Activated CD8-positive, alpha-beta T cell treated with anti-CD3 and anti-CD28 coated beads, Interleukin-2, amount 10 ng/mL, durations not matched to agents 7 days and 5 days (primary cell): ENCODE results near the gene LCN9. TPM values are rescaled to one million over a fixed set of nuclear protein-coding genes. Genes with fewer than 3 reads are reported as not detected.

Source experiments
- ATAC-seq: fragments of 150-1000 bp; cut with Tn5 transposase; one replicate; pipeline ENCODE4 v1.10.0; 2021; ENCODE audit warnings: moderate library complexity
- CTCF ChIA-PET: fragments of 350-600 bp; sonication (Branson Sonifier 250); formaldehyde crosslinking; loops from one replicate; lab custom pipeline; 2021; ENCODE audit warnings: antibody characterized with exemption; lab: Charles Lee
- POLR2A ChIA-PET: fragments of 350-600 bp; sonication (Branson Sonifier 250); formaldehyde crosslinking; loops from one replicate; lab custom pipeline; 2021; ENCODE audit warnings: antibody characterized with exemption; lab: Charles Lee
- DNase-seq: peaks from one replicate; pipeline ENCODE4 v3.0.0-alpha.2; 2020
- H3K27ac Mint-ChIP-seq: one replicate; pipeline ENCODE4 v1.8.0; 2021; ENCODE audit warnings: mild to moderate bottlenecking, mixed read lengths
- H3K27me3 Mint-ChIP-seq: one replicate; pipeline ENCODE4 v1.8.0; 2021; ENCODE audit warnings: low read depth, mixed read lengths
- H3K36me3 Mint-ChIP-seq: one replicate; pipeline ENCODE4 v1.8.0; 2021; ENCODE audit warnings: low read depth, mixed read lengths
- H3K4me1 Mint-ChIP-seq: one replicate; pipeline ENCODE4 v1.8.0; 2021; ENCODE audit warnings: low read depth, mixed read lengths
- H3K4me3 Mint-ChIP-seq: one replicate; pipeline ENCODE4 v1.8.0; 2021; ENCODE audit warnings: mild to moderate bottlenecking, mixed read lengths
- H3K9me3 Mint-ChIP-seq: one replicate; pipeline ENCODE4 v1.8.0; 2022; ENCODE audit warnings: mixed read lengths; ENCODE audit not compliant: insufficient read depth
- total RNA-seq, 2 experiments: library from RNA; stranded (reverse); gene quantifications; one replicate each; pipeline ENCODE4 v1.2.3, GENCODE V29; 2021

LCN9 gene
- total RNA-seq, 2 experiments from 2014 or later = not detected

DNA sequence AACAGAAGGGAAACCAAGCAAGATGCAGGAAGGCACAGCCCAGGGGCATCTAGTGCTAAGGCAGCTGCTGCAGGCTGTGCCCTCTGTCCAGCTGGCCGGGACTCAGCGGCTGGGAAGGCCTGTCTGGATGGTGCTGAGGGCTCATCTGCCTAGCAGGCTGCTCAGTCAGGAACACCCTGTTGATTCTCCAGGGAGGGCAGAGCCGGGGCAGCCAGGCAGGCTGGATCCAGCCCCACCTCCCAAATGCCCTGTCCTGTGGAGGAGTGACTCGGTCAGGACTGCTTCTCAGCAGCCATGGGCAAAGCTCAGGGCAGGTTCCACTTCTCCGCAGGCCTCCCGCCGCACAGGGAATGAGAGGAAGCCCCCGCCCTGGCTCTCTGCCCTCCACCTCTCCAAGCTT is 7.8 kb upstream of the LCN9 start:
- Mint-ChIP-seq H3K4me1 (no peaks in the 10 kb centered on the region), H3K27ac (no peak overlapping the region), H3K9me3 (no peaks in the 10 kb centered on the region), H3K36me3 (no peaks in the 10 kb centered on the region), H3K27me3 (no peaks in the 10 kb centered on the region), H3K4me3 (no peak overlapping the region)
- DNase-seq (no peak), ATAC-seq (no peak)
- POLR2A ChIA-PET = no interaction called here
- CTCF ChIA-PET = no interaction called here

DNA sequence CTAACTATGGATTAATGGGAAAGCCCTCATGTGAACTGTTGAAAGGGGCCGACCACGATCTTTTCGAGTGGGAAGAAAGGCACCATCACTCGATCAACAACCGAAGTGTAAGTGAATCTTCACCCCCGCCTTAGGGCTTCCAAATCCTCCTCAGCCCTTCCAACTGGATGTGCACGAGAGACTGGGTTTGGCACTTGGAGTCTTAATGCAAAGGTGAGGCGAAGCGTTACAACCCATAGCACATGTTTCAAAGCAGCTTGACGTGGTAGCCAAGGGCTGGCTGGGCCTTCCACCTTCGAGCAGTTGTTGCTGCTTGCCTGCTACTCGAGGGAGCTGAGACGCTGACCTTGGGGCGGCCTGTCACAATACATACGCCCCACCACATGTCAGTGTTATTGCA is 5.7 kb upstream of the LCN9 start:
- no peak for DNase-seq
- CTCF ChIA-PET = no interaction called here
- Mint-ChIP-seq H3K9me3 (no peaks in the 10 kb centered on the region), H3K4me3 (no peak overlapping the region), H3K36me3 (no peaks in the 10 kb centered on the region), H3K27me3 (no peaks in the 10 kb centered on the region), H3K27ac (no peak overlapping the region), H3K4me1 (no peaks in the 10 kb centered on the region)
- POLR2A ChIA-PET = no interaction called here
- ATAC-seq = no peak

DNA sequence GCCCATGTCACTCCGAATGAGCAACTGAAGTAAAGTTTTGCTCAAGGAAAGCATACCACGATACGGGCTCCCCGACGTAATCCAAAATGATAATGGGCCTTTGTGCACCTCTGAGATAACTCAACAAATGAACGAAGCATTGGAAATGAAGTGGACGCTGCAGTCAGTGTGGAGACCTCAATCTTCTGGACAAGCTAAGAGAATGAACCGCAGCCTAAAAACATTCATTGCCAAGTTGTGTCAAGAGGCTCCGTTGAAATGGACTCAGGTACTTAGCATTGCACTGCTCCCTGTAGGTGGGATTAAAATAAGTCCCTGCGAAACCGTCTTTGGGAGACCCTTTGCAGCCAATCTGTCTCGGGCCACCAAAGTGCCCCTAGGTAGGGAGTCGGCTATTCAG is 3.9 kb upstream of the LCN9 start:
- no peak for ATAC-seq
- Mint-ChIP-seq H3K4me3 (no peak overlapping the region), H3K4me1 (no peaks in the 10 kb centered on the region), H3K36me3 (no peaks in the 10 kb centered on the region), H3K27ac (no peak overlapping the region), H3K27me3 (no peaks in the 10 kb centered on the region), H3K9me3 (no peaks in the 10 kb centered on the region)
- DNase-seq = no peak
- ChIA-PET POLR2A (no interaction called here), CTCF (no interaction called here)

DNA sequence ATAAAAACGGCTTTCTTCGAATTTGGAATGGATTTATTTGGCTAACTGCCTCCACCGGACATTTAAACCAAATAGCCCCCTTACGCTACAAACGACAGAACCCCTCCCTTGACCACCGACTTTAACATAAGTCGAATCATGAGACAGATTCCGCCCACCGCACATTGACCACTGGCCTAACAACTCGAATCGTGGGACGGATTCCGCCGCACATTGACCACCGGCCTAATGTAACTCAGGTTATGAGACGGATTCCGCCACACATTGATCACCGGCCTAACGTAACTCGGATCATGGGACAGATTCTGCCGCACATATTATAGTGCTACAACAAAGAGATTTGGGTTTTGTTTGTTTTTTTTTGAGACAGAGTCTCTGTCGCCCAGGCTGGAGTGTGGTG is 2.7 kb upstream of the LCN9 start:
- Mint-ChIP-seq H3K9me3 (no peaks in the 10 kb centered on the region), H3K27ac (no peak overlapping the region), H3K27me3 (no peaks in the 10 kb centered on the region), H3K4me3 (no peak overlapping the region), H3K36me3 (no peaks in the 10 kb centered on the region), H3K4me1 (no peaks in the 10 kb centered on the region)
- ChIA-PET POLR2A (no interaction called here), CTCF (no interaction called here)
- DNase-seq (no peak), ATAC-seq (no peak)

DNA sequence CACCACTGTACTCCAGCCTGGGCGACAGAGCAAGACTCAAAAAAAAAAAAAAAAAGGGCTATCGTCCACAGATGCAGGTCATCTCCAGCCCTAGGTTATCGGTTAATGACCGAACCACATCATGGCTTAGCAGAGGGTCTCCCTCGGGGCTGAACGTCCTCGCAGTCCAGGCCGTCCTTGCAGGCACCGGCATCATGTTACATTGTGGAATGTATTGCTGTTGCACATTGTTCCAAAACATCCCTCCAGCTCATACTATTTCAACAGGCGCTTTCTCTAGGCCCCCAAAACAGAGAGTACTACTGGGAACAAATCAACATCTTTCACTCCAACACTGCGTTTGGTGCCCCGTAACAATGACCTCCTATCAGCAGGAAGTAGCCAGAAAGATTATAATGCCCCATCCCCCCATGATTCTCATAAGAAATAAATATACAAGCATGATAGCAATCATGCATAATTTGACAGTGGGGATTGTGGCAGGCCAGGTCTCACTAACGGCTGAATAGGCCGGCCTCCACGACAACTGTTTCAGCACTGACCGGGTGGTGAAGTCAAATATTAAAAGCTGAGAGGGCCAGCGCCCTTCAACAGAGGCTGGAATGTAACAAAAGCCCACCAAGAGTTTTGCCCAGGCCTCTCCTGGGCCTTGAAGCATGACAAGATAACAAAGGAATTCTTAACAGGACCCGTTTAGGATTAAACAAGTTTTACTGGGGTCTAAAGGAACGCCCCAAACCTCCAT is 1.1 kb upstream of the LCN9 start:
- ChIA-PET POLR2A (no interaction called here), CTCF (no interaction called here)
- H3K9me3 Mint-ChIP-seq = no peaks in the 10 kb centered on the region
- no peaks in the 10 kb centered on the region for H3K36me3 Mint-ChIP-seq
- no peak overlapping the region for H3K4me3 Mint-ChIP-seq
- H3K4me1 Mint-ChIP-seq = no peaks in the 10 kb centered on the region
- no peak overlapping the region for H3K27ac Mint-ChIP-seq
- ATAC-seq = no peak
- no peak for DNase-seq
- no peaks in the 10 kb centered on the region for H3K27me3 Mint-ChIP-seq

DNA sequence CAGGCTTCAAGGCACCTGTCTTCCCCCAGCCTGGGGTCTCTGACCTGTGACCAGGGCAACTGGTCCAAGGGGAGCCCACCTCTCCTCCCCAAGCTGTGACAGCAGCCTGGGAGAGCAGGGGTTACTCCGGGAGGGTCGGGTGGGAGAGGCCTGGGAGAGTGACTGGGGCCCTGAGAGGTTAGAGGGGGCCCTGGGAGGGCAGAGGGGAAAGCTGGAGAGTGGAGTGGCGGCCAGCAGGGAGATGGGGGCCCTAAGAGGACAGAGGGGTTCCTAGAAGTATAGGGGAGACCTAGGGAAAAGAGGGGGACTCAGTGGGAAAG is 302 bp downstream of the LCN9 start:
- Mint-ChIP-seq H3K4me3 (no peak overlapping the region), H3K36me3 (no peaks in the 10 kb centered on the region), H3K27me3 (no peaks in the 10 kb centered on the region), H3K27ac (no peak overlapping the region), H3K4me1 (no peaks in the 10 kb centered on the region), H3K9me3 (no peaks in the 10 kb centered on the region)
- POLR2A ChIA-PET = no interaction called here
- DNase-seq = no peak
- ATAC-seq = no peak
- CTCF ChIA-PET = no interaction called here

DNA sequence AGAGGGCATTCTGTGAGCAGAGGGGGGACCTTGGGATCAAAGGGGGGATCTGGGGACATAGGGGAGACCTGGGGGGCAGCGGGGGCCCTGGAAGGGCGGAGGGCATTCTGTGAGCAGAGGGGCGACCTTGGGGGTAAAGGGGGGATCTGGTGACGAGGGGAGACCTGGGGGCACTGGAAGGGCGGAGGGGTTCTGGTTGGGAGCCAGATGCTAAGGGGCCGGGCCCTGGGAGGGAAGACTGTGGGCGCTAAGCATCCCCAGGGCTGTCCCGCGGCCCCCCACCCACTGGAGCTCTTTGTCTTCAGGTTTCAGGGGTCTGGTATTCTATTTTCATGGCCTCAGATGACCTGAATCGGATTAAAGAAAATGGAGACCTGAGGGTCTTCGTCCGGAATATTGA is 748 bp downstream of the LCN9 start:
- ChIA-PET POLR2A (no interaction called here), CTCF (no interaction called here)
- no peaks in the 10 kb centered on the region for H3K9me3 Mint-ChIP-seq
- H3K4me1 Mint-ChIP-seq = no peaks in the 10 kb centered on the region
- H3K36me3 Mint-ChIP-seq = no peaks in the 10 kb centered on the region
- no peaks in the 10 kb centered on the region for H3K27me3 Mint-ChIP-seq
- ATAC-seq (no peak), DNase-seq (no peak)
- H3K4me3 Mint-ChIP-seq = no peak overlapping the region
- H3K27ac Mint-ChIP-seq = no peak overlapping the region

DNA sequence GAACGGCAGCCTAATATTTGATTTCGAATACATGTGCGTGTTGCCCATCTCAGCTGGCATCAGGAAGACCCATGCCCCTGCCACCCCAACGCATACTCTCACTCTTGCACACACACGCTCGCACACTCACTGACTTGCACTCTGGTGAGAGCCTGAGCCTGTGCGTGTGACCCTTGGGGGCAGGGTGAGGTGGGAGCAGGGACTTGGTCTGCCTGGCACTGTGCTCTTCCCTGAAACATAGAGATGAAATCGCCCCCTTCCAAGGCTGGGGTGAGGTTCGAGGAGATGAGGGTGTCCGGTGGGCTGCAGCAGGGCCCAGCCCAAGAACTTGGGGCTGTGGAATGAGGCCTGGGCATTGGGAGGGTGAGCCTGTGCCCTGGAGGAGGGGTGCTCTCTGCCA is 1.2 kb downstream of the LCN9 start:
- H3K27me3 Mint-ChIP-seq = no peaks in the 10 kb centered on the region
- no peaks in the 10 kb centered on the region for H3K36me3 Mint-ChIP-seq
- H3K9me3 Mint-ChIP-seq = no peaks in the 10 kb centered on the region
- ATAC-seq (no peak), DNase-seq (no peak)
- H3K27ac Mint-ChIP-seq = no peak overlapping the region
- no peak overlapping the region for H3K4me3 Mint-ChIP-seq
- ChIA-PET POLR2A (no interaction called here), CTCF (no interaction called here)
- no peaks in the 10 kb centered on the region for H3K4me1 Mint-ChIP-seq

DNA sequence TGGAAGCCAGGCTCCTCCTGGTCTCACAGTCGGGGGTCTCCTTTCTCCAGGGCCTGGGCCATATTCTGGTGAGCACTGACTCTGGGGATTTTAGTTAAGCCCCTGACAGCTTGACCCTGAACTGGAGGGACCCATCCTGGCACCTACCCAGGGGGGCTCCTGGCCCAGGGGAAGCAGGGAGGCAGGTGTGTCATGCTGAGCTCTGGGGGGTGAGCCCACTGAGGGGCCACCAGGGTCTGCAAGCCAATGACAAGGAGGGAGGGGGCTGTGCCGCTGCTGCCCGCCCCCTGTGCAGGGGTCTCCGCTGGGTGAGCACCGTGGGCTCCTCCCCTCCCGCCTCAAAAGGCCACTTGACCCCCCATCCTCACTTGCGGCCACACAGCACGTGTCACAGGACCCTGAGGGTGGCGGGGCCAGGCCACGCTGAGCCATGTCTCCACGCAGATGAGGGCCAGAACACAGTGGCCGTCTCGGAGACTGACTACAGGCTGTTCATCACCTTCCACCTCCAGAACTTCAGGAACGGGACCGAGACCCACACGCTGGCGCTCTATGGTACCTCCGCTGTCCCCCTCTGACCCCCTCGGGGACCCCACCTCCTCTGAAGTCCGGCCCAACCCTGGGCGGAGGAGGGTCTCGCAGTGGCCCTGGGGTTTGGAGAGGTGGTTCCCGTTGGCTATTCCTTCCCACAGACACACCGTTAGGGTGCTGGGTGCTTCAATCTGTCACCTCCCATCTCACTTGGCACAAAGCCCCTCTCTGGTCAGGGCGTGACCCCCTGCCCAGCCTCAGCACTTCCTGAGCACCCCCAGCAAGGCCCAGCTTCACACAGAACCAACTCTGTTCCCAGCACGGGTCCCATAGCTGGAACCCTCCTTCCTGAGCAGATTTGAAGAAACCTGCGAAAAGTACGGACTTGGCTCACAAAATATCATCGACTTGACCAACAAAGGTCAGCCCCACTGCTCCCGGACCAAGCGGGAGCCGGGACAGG is 2.0 kb downstream of the LCN9 start:
- POLR2A ChIA-PET = no interaction called here
- no peak overlapping the region for H3K4me3 Mint-ChIP-seq
- CTCF ChIA-PET = no interaction called here

DNA sequence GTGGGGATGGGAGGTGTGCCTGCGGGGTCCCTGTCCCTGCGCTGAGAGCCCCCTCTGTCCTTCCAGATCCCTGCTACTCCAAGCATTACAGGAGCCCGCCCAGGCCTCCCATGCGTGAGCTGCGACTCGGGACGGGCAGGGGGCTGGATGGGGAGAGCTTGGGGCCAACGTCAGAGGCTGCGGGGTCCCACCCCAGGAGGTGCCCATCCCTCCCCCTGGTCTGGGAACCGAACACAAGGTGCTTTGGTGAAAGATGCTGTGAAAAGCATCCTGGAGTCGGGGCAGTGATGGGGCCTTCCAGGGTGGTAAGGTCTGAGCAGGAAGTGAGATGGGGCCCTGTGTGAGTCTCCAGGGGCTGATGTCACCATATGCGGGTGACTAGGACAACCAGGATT is 2.7 kb downstream of the LCN9 start:
- no peak overlapping the region for H3K4me3 Mint-ChIP-seq
- no peak for DNase-seq
- POLR2A ChIA-PET = no interaction called here
- no peaks in the 10 kb centered on the region for H3K4me1 Mint-ChIP-seq
- CTCF ChIA-PET = no interaction called here
- H3K9me3 Mint-ChIP-seq = no peaks in the 10 kb centered on the region
- no peaks in the 10 kb centered on the region for H3K36me3 Mint-ChIP-seq
- H3K27ac Mint-ChIP-seq = no peak overlapping the region
- no peak for ATAC-seq
- no peaks in the 10 kb centered on the region for H3K27me3 Mint-ChIP-seq

More for the DNA sequence above, 2.0 kb downstream of the LCN9 start:
- DNase-seq (no peak), ATAC-seq (no peak)
- Mint-ChIP-seq H3K27me3 (no peaks in the 10 kb centered on the region), H3K4me1 (no peaks in the 10 kb centered on the region), H3K9me3 (no peaks in the 10 kb centered on the region), H3K27ac (no peak overlapping the region), H3K36me3 (no peaks in the 10 kb centered on the region)

DNA sequence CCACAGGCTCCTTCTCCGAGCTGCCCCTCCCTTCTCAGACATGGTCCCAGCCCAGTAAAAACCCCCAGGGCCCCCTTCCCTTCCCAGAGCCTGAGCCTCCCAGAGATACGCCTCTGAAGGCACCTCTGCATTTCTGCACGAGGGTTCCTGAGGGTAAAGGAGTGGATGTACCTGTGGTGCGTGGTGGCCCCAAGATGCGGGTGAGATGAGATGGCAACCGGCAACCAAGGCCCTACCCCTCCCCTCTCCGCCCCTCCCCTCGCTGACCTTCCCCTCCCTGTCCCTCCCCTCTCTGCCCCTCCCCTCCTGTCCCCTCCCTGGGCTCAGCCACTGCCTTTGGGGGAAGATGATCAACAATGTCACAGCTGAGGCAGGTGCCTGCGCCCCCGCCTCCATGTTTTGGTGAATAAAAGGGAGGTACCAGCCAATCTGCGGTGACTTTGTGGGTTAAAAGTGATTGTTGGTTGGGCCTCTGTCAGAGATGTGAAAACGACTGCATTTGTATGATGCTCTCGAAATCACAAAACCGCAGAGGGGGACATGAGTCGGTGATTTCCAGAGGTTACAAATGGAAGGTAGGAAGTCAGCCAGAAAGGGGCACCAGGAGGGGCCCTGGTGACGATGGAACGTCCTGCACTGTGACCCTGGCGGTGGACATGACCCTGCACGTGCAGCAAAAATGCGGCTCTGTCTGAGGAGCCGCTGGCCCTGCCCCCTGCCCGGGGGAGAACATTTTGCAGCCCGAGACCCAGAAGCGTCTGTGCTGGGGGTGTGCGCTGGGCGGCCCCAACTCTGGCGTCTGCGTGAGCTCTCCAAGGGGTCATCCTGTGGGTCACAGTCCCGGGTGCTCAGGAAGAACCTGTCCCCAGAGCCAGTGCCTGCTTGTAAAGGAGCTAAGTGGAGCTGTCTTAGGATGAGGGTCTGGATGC is 3.7 kb downstream of the LCN9 start:
- ATAC-seq (no peak), DNase-seq (no peak)
- CTCF ChIA-PET = no interaction called here
- no peak overlapping the region for H3K4me3 Mint-ChIP-seq
- no peaks in the 10 kb centered on the region for H3K36me3 Mint-ChIP-seq
- H3K27me3 Mint-ChIP-seq = no peaks in the 10 kb centered on the region
- H3K27ac Mint-ChIP-seq = no peak overlapping the region
- H3K4me1 Mint-ChIP-seq = no peaks in the 10 kb centered on the region
- H3K9me3 Mint-ChIP-seq = no peaks in the 10 kb centered on the region
- POLR2A ChIA-PET = no interaction called here
